Stimulated activated CD8-positive, alpha-beta memory T cell treated with anti-CD3 and anti-CD28 coated beads, Interleukin-15, amount 100 ng/mL, for 4 hours (primary cell): ENCODE data around the gene SND1.

ENCODE experiments used
- DNase-seq, 2 donors: peaks; one replicate each; pipeline ENCODE4 v3.0.0-alpha.2; 2020; ENCODE audit warnings: low read depth in 2 of 2

Gene SND1

GRCh38 chr7:127683776-127684681 is 32.0 kb downstream of the SND1 start:
- DNase-seq, result no peak

- DNase-seq, result no peak
Measured at GRCh38 chr7:127689194-127689772, 37.3 kb downstream of the SND1 start.

- DNase-seq, result no peak
Measured at GRCh38 chr7:127690337-127690736, 38.3 kb downstream of the SND1 start.

- no peak for DNase-seq
Measured at GRCh38 chr7:127690806-127691205, 38.8 kb downstream of the SND1 start.

GRCh38 chr7:127692200-127692599 is 40.2 kb downstream of the SND1 start:
- DNase-seq, result no peak

GRCh38 chr7:127699853-127700252 is 47.9 kb downstream of the SND1 start:
- DNase-seq, result no peak

- DNase-seq, result no peak
Measured at GRCh38 chr7:127702052-127702652, 50.2 kb downstream of the SND1 start.

- no peak for DNase-seq
Measured at GRCh38 chr7:127702938-127703337, 50.9 kb downstream of the SND1 start.

GRCh38 chr7:127704211-127704610 is 52.2 kb downstream of the SND1 start:
- DNase-seq, result no peak

GRCh38 chr7:127705461-127705959 is 53.5 kb downstream of the SND1 start:
- DNase-seq, result no peak

GRCh38 chr7:127706766-127707165 is 54.8 kb downstream of the SND1 start:
- no peak for DNase-seq

GRCh38 chr7:127708201-127708600 is 56.2 kb downstream of the SND1 start:
- no peak for DNase-seq

GRCh38 chr7:127708788-127709187 is 56.8 kb downstream of the SND1 start:
- peak; percentile 4 to 39 for DNase-seq

- DNase-seq, result no peak
Measured at GRCh38 chr7:127710635-127711034, 58.6 kb downstream of the SND1 start.

- DNase-seq, result no peak
Measured at GRCh38 chr7:127711872-127712271, 59.9 kb downstream of the SND1 start.

GRCh38 chr7:127713006-127713405 is 61.0 kb downstream of the SND1 start:
- no peak for DNase-seq

GRCh38 chr7:127713758-127714157 is 61.8 kb downstream of the SND1 start:
- DNase-seq, result no peak

GRCh38 chr7:127715272-127715671 is 63.3 kb downstream of the SND1 start:
- DNase-seq, result no peak

GRCh38 chr7:127715901-127716300 is 63.9 kb downstream of the SND1 start:
- no peak for DNase-seq

GRCh38 chr7:127717502-127718339 is 65.7 kb downstream of the SND1 start:
- no peak for DNase-seq

GRCh38 chr7:127718340-127718679 is 66.3 kb downstream of the SND1 start:
- no peak for DNase-seq

- no peak for DNase-seq
Measured at GRCh38 chr7:127726476-127726875, 74.5 kb downstream of the SND1 start.
